ENCODE results near the gene C16orf96.

The C16orf96 gene

DNA sequence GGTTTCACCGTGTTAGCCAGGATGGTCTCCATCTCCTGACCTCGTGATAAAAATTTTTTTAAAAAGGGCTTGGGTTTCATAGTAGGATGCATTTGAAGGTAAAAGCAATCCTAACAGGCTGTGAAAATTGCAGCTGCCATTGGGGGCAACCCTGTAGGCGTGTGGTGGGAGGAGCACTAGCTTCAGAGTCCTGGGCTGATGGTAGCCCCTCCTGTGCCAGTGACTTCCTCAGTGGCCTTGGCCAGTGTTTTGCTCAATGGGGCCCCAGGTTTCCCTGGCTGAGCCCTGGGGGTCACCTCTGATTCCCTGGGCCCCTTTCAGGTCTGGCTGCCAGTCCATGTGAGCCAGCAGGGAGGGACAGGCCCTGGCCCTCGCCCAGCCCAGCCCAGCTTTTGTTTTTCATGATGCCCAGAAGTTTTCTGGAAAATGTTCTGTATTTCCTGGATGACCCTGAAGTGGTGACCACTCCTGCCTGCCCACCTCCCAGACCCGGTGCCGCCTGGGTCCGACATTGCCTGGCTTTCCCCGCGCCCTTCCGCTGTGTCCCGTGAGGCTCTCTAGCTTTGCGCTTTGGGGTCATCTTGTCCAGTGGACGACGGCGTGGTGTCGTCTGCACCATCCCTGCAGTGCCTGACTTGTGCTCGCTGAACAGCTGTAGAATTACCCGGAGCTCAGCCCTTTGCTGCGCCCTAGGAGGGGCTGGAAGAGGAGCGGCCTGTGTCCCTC, 77.9 kb downstream of the C16orf96 start:
- Histone ChIP-seq H3K36me3 (ENCODE audit: insufficient read depth, low read length) (peaks cover 10% of the 10 kb centered on the region), H3F3A (ENCODE audit: insufficient read depth, low read length) (no peaks in the 10 kb centered on the region), H3K4me1 (ENCODE audit: insufficient read depth, low read length, severe bottlenecking) (no peaks in the 10 kb centered on the region), H3K4me3 (ENCODE audit: low read depth, low read length, poor library complexity, severe bottlenecking) (no peak overlapping the region), H3K9me3 (ENCODE audit: low read length) (no peaks in the 10 kb centered on the region), H3K27ac (ENCODE audit: low read depth, low read length, poor library complexity, severe bottlenecking) (no peak overlapping the region), H3K27me3 (ENCODE audit: insufficient read depth, low read length) (no peaks in the 10 kb centered on the region), H3K9me2 (ENCODE audit: low read depth, low read length) (no peaks in the 10 kb centered on the region), H3K9ac (ENCODE audit: low read length) (no peak overlapping the region), H3K79me2 (ENCODE audit: insufficient read depth, low read length) (peaks cover 27% of the 10 kb centered on the region), H2AFZ (ENCODE audit: low read length) (no peak overlapping the region), H3K4me2 (ENCODE audit: low read length) (no peak overlapping the region), H4K20me1 (ENCODE audit: insufficient read depth, low read length) (no peaks in the 10 kb centered on the region)
- TF ChIP-seq EZH2 (IDR thresholded peaks at IDR 0.05; ENCODE audit: borderline replicate concordance, low read length) = no peak
- TF ChIP-seq, protein P1, sequence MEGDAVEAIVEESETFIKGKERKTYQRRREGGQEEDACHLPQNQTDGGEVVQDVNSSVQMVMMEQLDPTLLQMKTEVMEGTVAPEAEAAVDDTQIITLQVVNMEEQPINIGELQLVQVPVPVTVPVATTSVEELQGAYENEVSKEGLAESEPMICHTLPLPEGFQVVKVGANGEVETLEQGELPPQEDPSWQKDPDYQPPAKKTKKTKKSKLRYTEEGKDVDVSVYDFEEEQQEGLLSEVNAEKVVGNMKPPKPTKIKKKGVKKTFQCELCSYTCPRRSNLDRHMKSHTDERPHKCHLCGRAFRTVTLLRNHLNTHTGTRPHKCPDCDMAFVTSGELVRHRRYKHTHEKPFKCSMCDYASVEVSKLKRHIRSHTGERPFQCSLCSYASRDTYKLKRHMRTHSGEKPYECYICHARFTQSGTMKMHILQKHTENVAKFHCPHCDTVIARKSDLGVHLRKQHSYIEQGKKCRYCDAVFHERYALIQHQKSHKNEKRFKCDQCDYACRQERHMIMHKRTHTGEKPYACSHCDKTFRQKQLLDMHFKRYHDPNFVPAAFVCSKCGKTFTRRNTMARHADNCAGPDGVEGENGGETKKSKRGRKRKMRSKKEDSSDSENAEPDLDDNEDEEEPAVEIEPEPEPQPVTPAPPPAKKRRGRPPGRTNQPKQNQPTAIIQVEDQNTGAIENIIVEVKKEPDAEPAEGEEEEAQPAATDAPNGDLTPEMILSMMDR (IDR thresholded peaks at IDR 0.05; ENCODE audit: low read length) = no peak

DNA sequence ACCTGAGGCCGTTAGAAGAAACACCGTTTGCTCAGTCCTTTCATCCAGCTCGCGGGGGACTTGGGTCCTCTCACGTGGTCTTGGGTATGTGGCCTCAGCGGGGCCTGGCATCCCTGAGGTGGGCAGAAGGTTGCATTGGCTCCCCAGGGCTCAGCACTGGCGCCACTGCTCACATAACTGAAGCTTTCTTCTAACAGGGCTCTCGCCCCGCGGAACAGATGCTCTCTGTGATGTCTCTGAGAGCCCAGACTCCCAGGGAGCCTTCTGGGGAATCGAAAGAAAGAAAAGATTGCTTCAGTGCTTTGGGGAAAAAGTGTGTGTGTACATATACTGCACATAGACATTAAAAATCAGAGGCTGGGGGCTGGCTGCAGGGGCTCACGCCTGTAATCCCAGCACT, 78.6 kb downstream of the C16orf96 start:
- no peak overlapping the region for H3K9ac ChIP-seq (ENCODE audit: low read length)
- peaks cover 10% of the 10 kb centered on the region for H3K36me3 ChIP-seq (ENCODE audit: insufficient read depth, low read length)
- H3K27ac ChIP-seq (ENCODE audit: low read depth, low read length, poor library complexity, severe bottlenecking) = no peak overlapping the region
- H3K4me3 ChIP-seq (ENCODE audit: low read depth, low read length, poor library complexity, severe bottlenecking) = no peak overlapping the region
- no peak overlapping the region for H3K4me2 ChIP-seq (ENCODE audit: low read length)
- no peaks in the 10 kb centered on the region for H3K9me2 ChIP-seq (ENCODE audit: low read depth, low read length)
- TF ChIP-seq EZH2 (IDR thresholded peaks at IDR 0.05; ENCODE audit: borderline replicate concordance, low read length) = no peak
- TF ChIP-seq, protein P1 (IDR thresholded peaks at IDR 0.05; ENCODE audit: low read length) = no peak
- no peaks in the 10 kb centered on the region for H3K4me1 ChIP-seq (ENCODE audit: insufficient read depth, low read length, severe bottlenecking)
- H3K27me3 ChIP-seq (ENCODE audit: insufficient read depth, low read length) = no peaks in the 10 kb centered on the region
- no peaks in the 10 kb centered on the region for H4K20me1 ChIP-seq (ENCODE audit: insufficient read depth, low read length)
- peaks cover 24% of the 10 kb centered on the region for H3K79me2 ChIP-seq (ENCODE audit: insufficient read depth, low read length)
- H3F3A ChIP-seq (ENCODE audit: insufficient read depth, low read length) = no peaks in the 10 kb centered on the region
- no peak overlapping the region for H2AFZ ChIP-seq (ENCODE audit: low read length)
- no peaks in the 10 kb centered on the region for H3K9me3 ChIP-seq (ENCODE audit: low read length)

DNA sequence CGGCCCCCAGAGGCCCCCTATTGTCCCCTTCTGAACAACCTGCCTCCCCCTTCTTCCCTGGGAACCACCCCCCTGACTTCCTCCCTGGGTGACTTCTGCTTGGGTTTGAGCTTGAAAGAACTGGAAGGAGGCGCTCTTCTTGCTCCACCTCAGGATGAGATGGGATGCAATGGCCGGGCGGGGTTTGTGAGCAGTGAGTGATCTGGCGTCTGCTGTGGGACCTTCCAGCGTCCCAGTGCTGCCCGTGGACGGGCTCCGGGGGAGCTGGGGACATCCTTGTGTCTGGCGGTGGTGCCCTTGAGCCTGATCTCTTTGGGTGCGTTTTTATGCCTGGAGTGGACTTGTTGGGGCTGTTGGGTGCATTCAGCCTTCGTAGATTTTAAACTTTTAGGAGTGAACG, 80.1 kb downstream of the C16orf96 start:
- Histone ChIP-seq H3K9me2 (ENCODE audit: low read depth, low read length) (no peaks in the 10 kb centered on the region), H3K27ac (ENCODE audit: low read depth, low read length, poor library complexity, severe bottlenecking) (no peak overlapping the region), H2AFZ (ENCODE audit: low read length) (no peak overlapping the region), H4K20me1 (ENCODE audit: insufficient read depth, low read length) (no peaks in the 10 kb centered on the region), H3K27me3 (ENCODE audit: insufficient read depth, low read length) (no peaks in the 10 kb centered on the region), H3K9me3 (ENCODE audit: low read length) (no peaks in the 10 kb centered on the region), H3K4me1 (ENCODE audit: insufficient read depth, low read length, severe bottlenecking) (peaks cover 12% of the 10 kb centered on the region), H3K79me2 (ENCODE audit: insufficient read depth, low read length) (peaks cover 11% of the 10 kb centered on the region), H3K36me3 (ENCODE audit: insufficient read depth, low read length) (peaks cover 8% of the 10 kb centered on the region), H3K9ac (ENCODE audit: low read length) (no peak overlapping the region), H3K4me3 (ENCODE audit: low read depth, low read length, poor library complexity, severe bottlenecking) (no peak overlapping the region), H3F3A (ENCODE audit: insufficient read depth, low read length) (no peaks in the 10 kb centered on the region), H3K4me2 (ENCODE audit: low read length) (no peak overlapping the region)
- TF ChIP-seq, protein P1 (IDR thresholded peaks at IDR 0.05; ENCODE audit: low read length) = no peak
- no peak for TF ChIP-seq EZH2 (IDR thresholded peaks at IDR 0.05; ENCODE audit: borderline replicate concordance, low read length)

Data from OCI-LY1 (cell line).